Panc1 (cell line): ENCODE data around the gene APCDD1L. TPM values are rescaled to one million over a fixed set of nuclear protein-coding genes. Genes with fewer than 3 reads are reported as not detected.

Source experiments
- ATAC-seq: fragments of 200-7000 bp; cut with Tn5 transposase; 2 replicates; pipeline ENCODE4 v1.9.1; 2020; ENCODE audit warnings: mild to moderate bottlenecking, moderate library complexity
- BruUV-seq: library from RNA; stranded (reverse); fragments of 400-500 nt; replicated peaks from 2 replicates; lab custom pipeline; 2021; lab: Mats Ljungman, UMichigan
- CTCF ChIA-PET: fragments of 300-600 bp; sonication (Branson Sonifier 250); formaldehyde crosslinking; loops from one replicate; lab custom pipeline; 2022; ENCODE audit warnings: antibody characterized with exemption; lab: Charles Lee
- POLR2A ChIA-PET: fragments of 300-600 bp; sonication (Branson Sonifier 250); formaldehyde crosslinking; loops from one replicate; lab custom pipeline; 2022; ENCODE audit warnings: antibody characterized with exemption; lab: Charles Lee
- DNase-seq: peaks from one replicate; pipeline ENCODE4 v3.0.0-alpha.2; 2010; ENCODE audit warnings: low read depth, low spot score
- H3K27ac ChIP-seq: 2 replicates; pipeline ENCODE4 v1.5.1; 2011; ENCODE audit warnings: mild to moderate bottlenecking, low read length, inconsistent platforms
- H3K27me3 ChIP-seq: fragments of 200-500 bp; sonication (Bioruptor generic); 2 replicates; pipeline ENCODE4 v1.6.0; 2014; ENCODE audit warnings: low read length, inconsistent platforms; ENCODE audit not compliant: control insufficient read depth, insufficient read depth
- H3K36me3 ChIP-seq: fragments of 200-500 bp; sonication (Bioruptor generic); 2 replicates; pipeline ENCODE4 v1.5.1; 2014; ENCODE audit warnings: inconsistent platforms, mild to moderate bottlenecking, low read length, moderate library complexity; ENCODE audit not compliant: control insufficient read depth, insufficient read depth
- H3K4me1 ChIP-seq: 2 replicates; pipeline ENCODE4 v1.5.1; 2011; ENCODE audit warnings: inconsistent platforms, mild to moderate bottlenecking, low read length, moderate library complexity; ENCODE audit not compliant: control insufficient read depth, insufficient read depth
- H3K4me3 ChIP-seq, 2 experiments: 2 replicates each; pipeline ENCODE4 v1.5.1; 2011 to 2012; ENCODE audit warnings: low read depth in 2 of 2, low read length in 2 of 2, mild to moderate bottlenecking in 2 of 2, inconsistent platforms in 1 of 2, moderate library complexity in 1 of 2
- H3K9me3 ChIP-seq: fragments of 200-500 bp; sonication (Bioruptor generic); 2 replicates; pipeline ENCODE4 v1.5.1; 2014; ENCODE audit warnings: low read depth, mild to moderate bottlenecking, inconsistent platforms, low read length, moderate library complexity; ENCODE audit not compliant: control insufficient read depth, insufficient read depth
- CTCF ChIP-seq: fragments of 450-650 bp; IDR thresholded peaks from 2 replicates; pipeline ENCODE4 v1.5.1; 2017; ENCODE audit warnings: mild to moderate bottlenecking
- POLR2AphosphoS5 ChIP-seq: IDR thresholded peaks from 2 replicates; pipeline ENCODE4 v1.6.1; 2012; ENCODE audit warnings: mild to moderate bottlenecking, low read depth, low read length, moderate library complexity
- REST ChIP-seq, 2 experiments: IDR thresholded peaks; 2 replicates each; pipeline ENCODE4 v1.6.1; 2011 to 2012; ENCODE audit warnings: low read depth in 2 of 2, control low read depth in 1 of 2, low read length in 1 of 2, mild to moderate bottlenecking in 1 of 2, moderate library complexity in 1 of 2; ENCODE audit not compliant: insufficient read depth in 1 of 2
- SIN3A ChIP-seq: IDR thresholded peaks from 2 replicates; pipeline ENCODE4 v1.6.1; 2012; ENCODE audit warnings: low read depth, mild to moderate bottlenecking, low read length, moderate library complexity, borderline replicate concordance; ENCODE audit not compliant: insufficient read depth
- TCF7L2 ChIP-seq: IDR thresholded peaks from 2 replicates; pipeline ENCODE4 v1.6.1; 2011; ENCODE audit warnings: mild to moderate bottlenecking, low read depth, low read length, inconsistent platforms
- in situ Hi-C: cut with HindIII; loops from 2 replicates; pipeline ENCODE4 v1.10.0; 2016; ENCODE audit warnings: low sequenced_read_pairs, low pct_unique_long_range_greater_than_20kb
- intact Hi-C: fragments of 100-400 bp; cut with micrococcal nuclease; formaldehyde crosslinking; loops from one replicate; pipeline ENCODE4 v1.10.0; 2022; ENCODE audit not compliant: unreplicated experiment
- total RNA-seq: library from RNA; stranded (reverse); gene quantifications from one replicate; pipeline ENCODE4 v1.2.1, GENCODE V29; 2021; ENCODE audit not compliant: unreplicated experiment

APCDD1L gene
- total RNA-seq, 1 experiment from 2014 or later: 0.62 TPM

DNA sequence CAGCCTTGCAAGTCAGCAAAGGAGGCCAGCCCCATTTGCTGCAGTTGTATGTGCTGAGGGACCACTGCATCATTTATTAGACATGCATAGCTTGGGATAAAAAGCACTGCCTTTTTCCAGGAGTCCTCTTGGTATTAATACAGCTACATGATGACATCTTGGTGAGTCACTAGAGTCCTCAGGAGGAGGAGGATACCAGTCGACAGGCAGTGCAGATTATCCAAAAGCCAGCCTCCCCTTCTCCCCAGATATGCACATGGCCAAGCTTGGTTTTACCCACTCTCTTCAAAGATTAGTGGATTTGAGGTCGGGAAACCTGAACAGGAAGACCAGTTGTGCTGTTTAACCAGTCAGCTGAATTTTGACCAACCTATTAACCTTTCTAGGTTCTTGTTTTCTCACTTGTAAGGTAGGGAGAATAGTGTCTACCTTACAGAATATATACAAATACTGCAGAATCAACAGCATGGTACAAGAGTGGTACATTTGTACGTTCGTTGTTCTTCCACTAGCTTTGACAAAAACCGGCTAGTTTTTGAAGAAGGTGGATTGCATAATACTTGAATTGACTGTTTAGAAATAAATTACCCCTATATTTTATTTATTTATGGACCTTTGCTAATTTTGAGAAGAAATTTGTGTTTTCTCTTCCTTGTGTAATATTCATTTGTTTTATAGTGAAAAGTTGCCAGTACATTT, 94.3 kb downstream of the APCDD1L start:
- POLR2A ChIA-PET: no interaction called here
- Histone ChIP-seq H3K27me3 (no peaks in the 10 kb centered on the region), H3K36me3 (peaks cover 2% of the 10 kb centered on the region; the same call in 1 of the 2 replicates), H3K27ac (no peak overlapping the region), H3K4me1 (no peaks in the 10 kb centered on the region; the same call in 1 of the 2 replicates), H3K9me3 (no peaks in the 10 kb centered on the region), H3K4me3 (no peak overlapping the region)
- CTCF ChIA-PET: no interaction called here
- ATAC-seq (peak; percentile 66; the same call in 1 of the 2 replicates), DNase-seq (no peak)
- BruUV-seq: no TSS peak
- no peak for TF ChIP-seq POLR2AphosphoS5
- no peak for TF ChIP-seq TCF7L2
- no peak for TF ChIP-seq SIN3A
- in situ Hi-C loops: no loop called here
- intact Hi-C loops: no loop called here

DNA sequence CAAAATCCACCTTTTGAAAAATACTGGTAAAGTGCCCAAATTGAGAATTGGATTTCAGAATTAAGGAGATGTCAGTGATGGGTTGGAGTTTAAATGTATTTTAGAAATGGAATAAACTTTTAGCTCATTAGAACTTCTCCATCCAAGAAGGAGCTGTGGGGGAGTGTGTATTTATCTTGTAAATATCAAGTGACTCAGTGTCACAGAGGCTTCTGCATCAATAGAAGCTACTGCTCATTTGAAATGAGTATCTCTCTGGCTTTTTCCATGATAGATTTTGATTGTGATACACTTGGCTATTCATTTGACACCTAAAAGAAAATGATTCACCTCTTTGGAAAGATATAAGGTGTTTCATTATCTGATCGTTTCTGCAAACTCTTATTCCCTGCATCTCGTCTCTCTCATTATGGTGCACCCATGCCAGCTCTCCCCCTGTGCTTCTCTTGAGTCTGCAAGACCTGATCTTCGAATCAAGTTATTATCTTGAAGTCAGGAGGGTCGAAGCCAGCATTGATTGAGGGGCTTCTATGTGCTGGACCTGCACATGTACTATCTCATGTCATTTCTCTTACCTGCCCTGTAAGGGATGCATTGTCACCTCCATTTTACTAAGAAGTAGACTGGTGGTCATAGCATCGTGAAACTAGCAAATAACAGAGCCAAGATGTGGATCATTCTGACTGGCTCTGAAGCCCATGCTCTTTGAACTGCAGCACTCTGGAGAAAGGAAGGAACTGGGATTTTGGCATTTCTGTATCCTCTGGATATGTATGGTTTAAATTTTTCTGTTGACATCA, 96.0 kb downstream of the APCDD1L start:
- DNase-seq (no peak), ATAC-seq (no peak)
- Histone ChIP-seq H3K4me1 (no peaks in the 10 kb centered on the region; the same call in 1 of the 2 replicates), H3K9me3 (no peaks in the 10 kb centered on the region), H3K36me3 (no peaks in the 10 kb centered on the region; the same call in 1 of the 2 replicates), H3K27ac (no peak overlapping the region), H3K4me3 (no peak overlapping the region), H3K27me3 (no peaks in the 10 kb centered on the region)
- in situ Hi-C loops: no loop called here
- no TSS peak for BruUV-seq
- ChIA-PET POLR2A (no interaction called here), CTCF (no interaction called here)
- no peak for TF ChIP-seq TCF7L2
- TF ChIP-seq SIN3A: no peak
- no peak for TF ChIP-seq REST (IDR thresholded peaks at IDR 0.05; ENCODE audit: insufficient read depth in 1 of 2, low read depth in 2 of 2, low read length in 1 of 2)
- no peak for TF ChIP-seq CTCF
- no peak for TF ChIP-seq POLR2AphosphoS5
- intact Hi-C loops: no loop called here
